AG10803 (cell line): ENCODE measurements around the gene FOXN1.

Source experiments
- DNase-seq: peaks from one replicate; pipeline ENCODE4 v3.0.0; 2010; ENCODE audit warnings: low read depth
- H3K4me3 ChIP-seq: 2 replicates; pipeline ENCODE4 v1.5.1; 2011; ENCODE audit warnings: mild to moderate bottlenecking, low read length, control low read depth
- TF ChIP-seq, protein P1 (sequence below): conservative IDR thresholded peaks from 2 replicates; pipeline ENCODE4 v1.5.1; 2011; ENCODE audit warnings: mild to moderate bottlenecking, low read length, control low read depth, inconsistent platforms

Gene FOXN1

DNA sequence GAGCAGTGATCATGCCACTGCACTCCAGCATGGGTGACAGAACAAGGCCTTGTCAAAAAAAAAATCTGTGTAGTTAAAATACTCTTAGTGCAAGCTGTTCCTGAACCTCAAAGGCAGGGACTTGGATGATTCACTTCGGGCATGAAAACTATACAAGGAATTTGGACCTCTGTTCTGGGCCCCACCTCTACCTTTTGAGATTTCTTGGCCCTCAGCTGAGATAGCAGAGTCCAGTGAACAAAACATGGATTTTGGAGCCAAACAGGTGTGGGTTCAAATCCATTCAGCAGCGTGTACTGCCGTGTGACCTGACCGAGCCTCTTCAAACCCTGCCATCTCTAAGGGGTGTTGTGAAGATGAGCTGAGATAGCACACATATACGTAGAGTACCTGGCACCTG is 25.9 kb upstream of the FOXN1 start:
- no peak overlapping the region for H3K4me3 ChIP-seq
- TF ChIP-seq, protein P1, sequence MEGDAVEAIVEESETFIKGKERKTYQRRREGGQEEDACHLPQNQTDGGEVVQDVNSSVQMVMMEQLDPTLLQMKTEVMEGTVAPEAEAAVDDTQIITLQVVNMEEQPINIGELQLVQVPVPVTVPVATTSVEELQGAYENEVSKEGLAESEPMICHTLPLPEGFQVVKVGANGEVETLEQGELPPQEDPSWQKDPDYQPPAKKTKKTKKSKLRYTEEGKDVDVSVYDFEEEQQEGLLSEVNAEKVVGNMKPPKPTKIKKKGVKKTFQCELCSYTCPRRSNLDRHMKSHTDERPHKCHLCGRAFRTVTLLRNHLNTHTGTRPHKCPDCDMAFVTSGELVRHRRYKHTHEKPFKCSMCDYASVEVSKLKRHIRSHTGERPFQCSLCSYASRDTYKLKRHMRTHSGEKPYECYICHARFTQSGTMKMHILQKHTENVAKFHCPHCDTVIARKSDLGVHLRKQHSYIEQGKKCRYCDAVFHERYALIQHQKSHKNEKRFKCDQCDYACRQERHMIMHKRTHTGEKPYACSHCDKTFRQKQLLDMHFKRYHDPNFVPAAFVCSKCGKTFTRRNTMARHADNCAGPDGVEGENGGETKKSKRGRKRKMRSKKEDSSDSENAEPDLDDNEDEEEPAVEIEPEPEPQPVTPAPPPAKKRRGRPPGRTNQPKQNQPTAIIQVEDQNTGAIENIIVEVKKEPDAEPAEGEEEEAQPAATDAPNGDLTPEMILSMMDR: no peak
- DNase-seq: no peak

DNA sequence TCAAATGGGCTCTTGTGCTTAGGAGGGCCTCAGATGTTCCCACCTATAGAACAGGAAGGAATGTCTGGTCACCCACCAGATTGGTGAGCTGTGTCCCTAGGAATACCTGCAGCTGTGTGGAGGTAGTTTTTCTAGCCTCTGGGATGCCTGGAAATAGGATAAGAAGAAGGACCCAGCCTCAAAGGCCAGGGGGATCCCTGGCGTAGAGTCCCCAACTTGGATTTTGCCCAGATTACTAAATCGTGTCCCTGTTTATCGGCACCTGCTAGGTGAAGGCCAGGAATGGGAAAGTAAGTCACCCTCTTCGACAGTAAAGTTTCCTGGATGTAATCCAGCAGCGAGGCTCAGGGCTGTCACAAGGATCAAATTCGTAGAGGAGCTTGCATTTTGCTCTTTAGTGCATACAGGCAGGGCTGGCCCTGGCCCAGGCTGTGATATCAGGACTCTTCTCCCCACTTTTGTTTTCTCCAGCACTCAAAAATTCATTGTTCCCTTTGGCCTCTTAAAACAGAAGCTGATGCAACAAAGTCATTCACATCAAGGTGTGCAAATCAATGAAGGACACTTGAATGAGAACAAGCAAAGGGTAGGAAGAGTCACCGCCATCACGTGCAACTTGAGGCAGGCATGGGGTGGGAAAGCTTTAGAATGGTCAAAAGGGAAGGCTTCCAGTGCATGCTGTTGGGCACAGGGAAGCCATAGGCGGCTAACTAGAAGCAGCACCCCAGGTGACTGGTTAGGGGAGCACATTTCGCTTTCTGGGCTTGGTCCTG is 25.2 kb upstream of the FOXN1 start:
- TF ChIP-seq, protein P1: no peak
- DNase-seq: no peak
- H3K4me3 ChIP-seq: no peak overlapping the region

DNA sequence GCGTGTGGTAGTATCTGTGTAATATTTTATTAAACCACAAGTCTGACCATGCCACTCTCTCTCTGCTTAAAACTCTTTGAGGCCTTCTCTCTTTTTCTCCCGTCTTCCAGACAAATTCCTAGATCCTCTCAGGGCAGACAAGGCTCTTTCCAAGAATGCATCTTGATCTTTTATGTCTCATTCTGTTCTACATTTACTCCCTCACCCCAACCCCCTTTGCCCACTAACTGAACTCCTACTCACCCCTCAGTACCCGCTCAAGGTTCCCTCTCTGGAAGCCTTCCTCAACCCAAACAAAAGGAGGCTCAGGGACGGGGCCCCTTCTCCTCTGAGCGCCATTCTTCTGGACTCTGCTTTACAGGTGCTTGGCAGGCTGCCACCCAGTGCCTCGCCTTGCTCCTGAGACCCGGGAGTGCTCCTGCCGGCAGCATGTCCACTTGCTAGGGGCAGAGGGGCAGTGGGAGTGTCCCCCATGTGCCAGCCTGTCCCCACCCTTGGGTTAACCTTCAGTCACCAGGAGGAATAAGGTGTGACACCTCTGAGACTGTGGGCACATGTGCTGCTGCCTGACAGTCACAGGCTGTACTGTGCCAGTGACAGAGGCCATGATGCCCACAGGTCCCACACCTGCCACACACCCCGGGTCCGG is 23.5 kb upstream of the FOXN1 start:
- DNase-seq: no peak
- H3K4me3 ChIP-seq: no peak overlapping the region
- TF ChIP-seq, protein P1: no peak

DNA sequence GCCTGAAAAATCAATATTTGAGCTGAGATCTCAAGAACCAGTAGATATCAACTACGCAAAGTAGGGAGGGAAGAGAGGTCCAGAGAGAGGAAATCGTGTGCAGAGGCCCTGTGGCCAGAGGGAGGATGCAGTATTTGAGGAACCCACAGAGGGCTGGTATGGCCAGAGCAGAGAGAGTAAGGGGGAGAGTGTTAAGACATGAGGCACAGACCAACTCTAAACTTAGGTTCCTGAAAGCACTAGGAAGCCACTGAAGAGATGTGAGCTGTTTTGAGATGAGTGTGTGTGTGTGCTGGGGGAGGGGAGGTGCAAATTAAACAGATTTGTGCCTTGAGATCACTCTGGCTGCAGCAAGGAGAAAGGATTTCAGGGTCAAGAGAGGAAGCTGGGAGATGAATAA is 21.9 kb upstream of the FOXN1 start:
- H3K4me3 ChIP-seq: no peak overlapping the region
- TF ChIP-seq, protein P1: no peak
- DNase-seq: no peak

DNA sequence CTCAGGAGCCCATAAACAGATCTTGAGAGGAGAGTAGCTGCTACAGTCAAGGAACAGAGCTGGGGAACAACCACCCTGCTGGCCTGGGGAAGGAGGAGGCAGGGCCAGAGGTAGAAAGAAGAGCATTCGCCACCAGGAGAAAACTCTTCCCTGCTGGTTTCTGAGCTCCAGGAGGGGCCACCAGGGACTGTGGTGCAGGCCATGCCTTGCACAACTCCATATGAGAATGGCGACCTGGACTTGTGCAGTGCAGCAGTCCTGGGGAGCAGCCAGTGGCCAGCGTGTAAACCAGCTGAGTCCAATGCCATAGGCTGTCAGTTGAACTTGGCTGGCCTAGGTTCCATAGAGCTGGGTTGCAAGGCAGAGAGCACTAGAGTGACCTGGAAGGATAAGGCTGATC is 21.1 kb upstream of the FOXN1 start:
- TF ChIP-seq, protein P1: no peak
- DNase-seq: no peak
- H3K4me3 ChIP-seq: no peak overlapping the region

DNA sequence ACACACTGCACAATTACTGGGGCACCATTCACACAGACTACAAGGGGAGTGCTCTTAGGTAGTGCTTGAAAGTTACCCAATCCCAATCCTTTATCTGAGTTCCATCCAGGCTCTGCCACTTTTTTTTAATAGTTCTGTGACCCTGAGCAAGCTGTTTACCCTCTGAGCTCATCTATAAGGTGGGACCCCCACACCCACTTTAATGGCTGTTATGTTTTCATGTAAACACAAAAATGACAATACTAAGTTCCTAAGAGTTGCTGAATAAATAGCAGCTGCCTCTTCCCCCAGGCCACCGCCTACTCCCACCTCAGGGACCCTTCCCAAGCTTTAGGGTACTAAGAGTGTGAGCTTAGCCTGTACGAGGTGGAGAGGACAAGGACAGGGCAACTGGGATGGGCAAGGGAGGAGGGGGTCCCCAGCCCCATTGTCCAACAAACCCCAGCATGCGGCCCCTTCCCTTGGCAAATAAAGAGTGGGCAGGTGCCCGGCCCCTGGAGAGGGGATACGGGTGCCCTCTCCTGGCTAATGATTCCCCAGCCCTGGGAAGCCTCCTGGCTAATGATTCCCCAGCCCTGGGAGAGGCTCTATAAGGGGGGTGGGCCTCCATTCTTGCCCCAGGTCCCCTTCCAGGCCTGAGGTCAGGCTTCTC is 18.1 kb upstream of the FOXN1 start:
- no peak overlapping the region for H3K4me3 ChIP-seq
- TF ChIP-seq, protein P1: no peak
- no peak for DNase-seq
